Thyroid gland (tissue), 4 donors: Measurements from ENCODE around the gene KLF7. TPM values are rescaled to one million over a fixed set of nuclear protein-coding genes. Genes with fewer than 3 reads are reported as not detected.
A peak's percentile ranks its signal among the peaks of the same experiment; 100 is the strongest.

Source experiments
- DNase-seq, 2 donors: peaks; one replicate each; pipeline ENCODE4 v3.0.0-alpha.2; 2019
- H3K27ac ChIP-seq, 3 donors: fragments of 200-600 bp; sonication (generic); 1 replicate in 2 of 3; 2 replicates in 1 of 3; pipeline ENCODE4 v1.5.1; 2016 to 2019; ENCODE audit warnings: mild to moderate bottlenecking in 1 of 3, moderate library complexity in 1 of 3
- H3K27me3 ChIP-seq: fragments of 200-600 bp; sonication (generic); one replicate; pipeline ENCODE4 v1.5.1; 2019
- H3K36me3 ChIP-seq, 2 donors: fragments of 200-600 bp; sonication (generic); one replicate each; pipeline ENCODE4 v1.5.1; 2016 to 2019
- H3K4me1 ChIP-seq, 2 donors: fragments of 200-600 bp; sonication (generic); one replicate each; pipeline ENCODE4 v1.5.1; 2017 to 2019
- H3K4me3 ChIP-seq, 3 donors: fragments of 200-600 bp; sonication (generic); replicated peaks in 1 of 3; 1 replicate in 2 of 3; 2 replicates in 1 of 3; pipeline ENCODE4 v1.5.1; 2016; ENCODE audit warnings: mild to moderate bottlenecking in 1 of 3
- H3K9me3 ChIP-seq: fragments of 200-600 bp; sonication (generic); one replicate; pipeline ENCODE4 v1.5.1; 2017
- POLR2A ChIP-seq, 2 donors: fragments of 450-650 bp; IDR thresholded peaks; one replicate each; pipeline ENCODE4 v1.6.1; 2017; ENCODE audit warnings: antibody characterized with exemption in 2 of 2, mild to moderate bottlenecking in 2 of 2, moderate library complexity in 1 of 2
- WGBS, 2 donors: methylation state at CpG; one replicate each; pipeline ENCODE4 v1.1.5; 2017; 5-methylcytosine and 5-hydroxymethylcytosine counted together
- intact Hi-C: fragments of 100-400 bp; cut with DNase I; formaldehyde crosslinking; loops from one replicate; pipeline ENCODE4 v1.15.1; 2023
- total RNA-seq, 4 donors: library from RNA; depleted of rRNA; stranded (reverse); fragments of >200 nt; gene quantifications; one replicate each; pipeline ENCODE4 v1.2.3, GENCODE V29; 2016
- TF ChIP-seq, protein P1 (sequence below), 6 experiments: fragments of 200-600 bp in 3 of 6; fragments of 450-650 bp in 3 of 6; sonication (generic) in 3 of 6; IDR thresholded peaks; one replicate each; pipeline ENCODE4 v1.5.1; 2016 to 2019; ENCODE audit warnings: antibody characterized with exemption in 6 of 6, mild to moderate bottlenecking in 2 of 6, inconsistent platforms in 1 of 6, moderate library complexity in 1 of 6

KLF7 gene
- total RNA-seq, 4 donors from 2014 or later, result 19.4 to 29.5 (median 25.6) TPM

- H3K9me3 ChIP-seq, result no peaks in the 10 kb centered on the region
- peaks cover 24 to 62% of the 10 kb centered on the region in 2 donors for H3K4me1 ChIP-seq
- H3K36me3 ChIP-seq, result no peaks in the 10 kb centered on the region
- intact Hi-C loops, result loop anchor here (10.0 kb wide), 1 partner anchor 66 kb away; no protein-coding TSS in a partner anchor
- TF ChIP-seq, protein P1, sequence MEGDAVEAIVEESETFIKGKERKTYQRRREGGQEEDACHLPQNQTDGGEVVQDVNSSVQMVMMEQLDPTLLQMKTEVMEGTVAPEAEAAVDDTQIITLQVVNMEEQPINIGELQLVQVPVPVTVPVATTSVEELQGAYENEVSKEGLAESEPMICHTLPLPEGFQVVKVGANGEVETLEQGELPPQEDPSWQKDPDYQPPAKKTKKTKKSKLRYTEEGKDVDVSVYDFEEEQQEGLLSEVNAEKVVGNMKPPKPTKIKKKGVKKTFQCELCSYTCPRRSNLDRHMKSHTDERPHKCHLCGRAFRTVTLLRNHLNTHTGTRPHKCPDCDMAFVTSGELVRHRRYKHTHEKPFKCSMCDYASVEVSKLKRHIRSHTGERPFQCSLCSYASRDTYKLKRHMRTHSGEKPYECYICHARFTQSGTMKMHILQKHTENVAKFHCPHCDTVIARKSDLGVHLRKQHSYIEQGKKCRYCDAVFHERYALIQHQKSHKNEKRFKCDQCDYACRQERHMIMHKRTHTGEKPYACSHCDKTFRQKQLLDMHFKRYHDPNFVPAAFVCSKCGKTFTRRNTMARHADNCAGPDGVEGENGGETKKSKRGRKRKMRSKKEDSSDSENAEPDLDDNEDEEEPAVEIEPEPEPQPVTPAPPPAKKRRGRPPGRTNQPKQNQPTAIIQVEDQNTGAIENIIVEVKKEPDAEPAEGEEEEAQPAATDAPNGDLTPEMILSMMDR (IDR thresholded peaks at IDR 0.05), result no peak
- TF ChIP-seq POLR2A (IDR thresholded peaks at IDR 0.05), result no peak
- H3K27ac ChIP-seq, result peak overlapping the region in 2 of 3 donors; percentile 21 to 67
- 76 to 81% methylated on average over 6 of the region's 6 CpGs for WGBS, 2 donors
- DNase-seq, result no peak
- no peak overlapping the region for H3K4me3 ChIP-seq
- no peaks in the 10 kb centered on the region for H3K27me3 ChIP-seq
These were observed 14.7 kb downstream of the KLF7 start for GRCh38 chr2:207151048-207151447.

GRCh38 chr2:207150284-207150683 lies 15.5 kb downstream of the KLF7 start:
- Histone ChIP-seq H3K27ac (no peak overlapping the region), H3K27me3 (no peaks in the 10 kb centered on the region), H3K36me3 (no peaks in the 10 kb centered on the region), H3K4me3 (no peak overlapping the region), H3K4me1 (peaks cover 24 to 55% of the 10 kb centered on the region in 2 donors), H3K9me3 (no peaks in the 10 kb centered on the region)
- TF ChIP-seq POLR2A (IDR thresholded peaks at IDR 0.05), result no peak
- TF ChIP-seq, protein P1 (IDR thresholded peaks at IDR 0.05), result no peak
- no peak for DNase-seq
- 75 to 79% methylated on average over 5 of the region's 5 CpGs for WGBS, 2 donors
- intact Hi-C loops, result loop anchor here (10.0 kb wide), 1 partner anchor 65 kb away; no protein-coding TSS in a partner anchor

DNA sequence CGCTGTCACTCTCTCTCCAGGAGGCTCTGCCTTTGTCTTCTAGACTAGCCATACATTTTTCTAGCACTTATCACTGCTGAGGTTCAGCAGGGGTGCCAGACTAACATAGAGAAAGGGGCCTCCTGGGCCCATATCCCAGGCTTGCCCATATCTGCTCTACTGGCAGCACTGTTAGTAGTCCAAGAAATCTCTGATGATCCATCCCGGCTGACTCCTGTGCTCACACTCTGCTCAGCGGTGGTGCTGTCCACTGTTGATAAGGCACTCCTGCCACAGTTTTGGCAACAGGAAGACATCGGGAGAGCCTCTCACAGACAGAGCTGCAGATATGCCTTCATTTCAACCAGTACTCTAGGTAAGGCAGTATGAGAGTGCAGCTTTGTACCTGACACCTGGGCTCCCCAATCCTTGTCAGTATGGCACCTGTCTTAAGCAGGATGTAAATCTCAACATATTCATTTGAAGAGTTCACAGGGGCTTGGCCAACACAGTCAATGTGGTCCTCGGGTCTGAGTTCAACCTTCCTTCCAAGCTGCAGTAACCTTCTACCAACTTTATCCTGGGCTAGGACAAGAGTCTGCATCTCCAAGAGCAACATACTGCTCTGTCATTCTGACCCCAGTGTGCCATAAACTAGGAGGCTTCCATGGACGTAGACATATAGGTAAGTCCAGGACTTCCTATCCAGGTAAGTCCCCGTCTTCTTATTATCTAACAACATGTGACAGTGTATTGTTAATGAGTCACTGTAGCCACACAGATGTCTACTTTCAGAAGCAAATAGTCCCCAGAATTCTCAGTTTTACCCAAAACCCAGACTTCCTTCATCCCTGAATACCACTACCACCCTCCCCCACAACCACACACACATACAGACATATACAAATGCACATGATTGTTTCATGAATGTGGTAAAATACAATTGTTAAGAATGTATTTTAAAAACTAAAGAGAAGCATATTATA lies 16.2 kb downstream of the KLF7 start:
- Histone ChIP-seq H3K27ac (peak overlapping the region in 1 of 3 donors; percentile 3), H3K4me1 (peaks cover 29 to 62% of the 10 kb centered on the region in 2 donors), H3K27me3 (no peaks in the 10 kb centered on the region), H3K36me3 (no peaks in the 10 kb centered on the region), H3K9me3 (no peaks in the 10 kb centered on the region), H3K4me3 (no peak overlapping the region)
- intact Hi-C loops, result loop anchor here (10.0 kb wide), 1 partner anchor 65 kb away; no protein-coding TSS in a partner anchor
- 74 to 77% methylated on average over 6 to 7 of the region's 7 CpGs for WGBS, 2 donors
- TF ChIP-seq, protein P1 (IDR thresholded peaks at IDR 0.05), result no peak
- TF ChIP-seq POLR2A (IDR thresholded peaks at IDR 0.05), result no peak
- no peak for DNase-seq

GRCh38 chr2:207148020-207148419 lies 17.7 kb downstream of the KLF7 start:
- DNase-seq, result no peak
- Histone ChIP-seq H3K36me3 (no peaks in the 10 kb centered on the region), H3K4me3 (no peak overlapping the region), H3K27me3 (no peaks in the 10 kb centered on the region), H3K4me1 (peaks cover 45 to 70% of the 10 kb centered on the region in 2 donors), H3K9me3 (no peaks in the 10 kb centered on the region), H3K27ac (no peak overlapping the region)
- intact Hi-C loops, result no loop called here
- TF ChIP-seq POLR2A (IDR thresholded peaks at IDR 0.05), result no peak
- TF ChIP-seq, protein P1 (IDR thresholded peaks at IDR 0.05), result no peak
- 83 to 97% methylated on average over 2 of the region's 2 CpGs for WGBS, 2 donors
